GM21367 (cell line): Measurements from ENCODE around the gene CAPS.
"Not testable (repeated sequence)": the region's sequence is repeated elsewhere in the genome, so short reads cannot be mapped to it uniquely, and the experiment has no call there.

ENCODE experiments used
- ATAC-seq: cut with Tn5 transposase; IDR thresholded peaks from one replicate; pipeline ENCODE4 v1.9.1; 2021; ENCODE audit not compliant: unreplicated experiment

The CAPS gene

DNA sequence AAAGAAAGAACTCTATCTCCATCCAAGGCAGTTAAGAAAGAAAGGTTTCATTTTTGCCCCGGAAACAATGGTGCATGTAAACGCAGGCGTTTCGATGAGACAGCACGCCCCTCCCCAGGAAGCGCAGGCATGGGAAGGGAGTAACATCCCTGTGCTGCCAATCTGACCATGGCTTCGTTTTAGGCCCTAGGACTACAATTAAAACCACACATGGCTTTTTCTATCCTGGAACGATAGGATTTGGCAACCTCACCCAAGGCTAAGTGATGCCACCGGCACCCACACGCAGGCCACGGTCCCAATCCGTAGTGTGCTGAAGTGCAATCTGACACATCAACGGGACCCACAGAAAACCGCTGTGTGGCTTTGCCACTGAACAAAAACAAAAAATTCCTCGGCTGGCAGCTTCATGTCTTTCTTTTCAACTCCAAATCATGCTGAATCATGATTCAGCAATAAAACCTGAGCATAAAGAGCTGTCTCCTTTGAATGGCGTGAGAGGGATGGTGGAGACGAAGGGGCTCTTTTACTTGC is 39.7 kb downstream of the CAPS start:
- no peak for ATAC-seq

DNA sequence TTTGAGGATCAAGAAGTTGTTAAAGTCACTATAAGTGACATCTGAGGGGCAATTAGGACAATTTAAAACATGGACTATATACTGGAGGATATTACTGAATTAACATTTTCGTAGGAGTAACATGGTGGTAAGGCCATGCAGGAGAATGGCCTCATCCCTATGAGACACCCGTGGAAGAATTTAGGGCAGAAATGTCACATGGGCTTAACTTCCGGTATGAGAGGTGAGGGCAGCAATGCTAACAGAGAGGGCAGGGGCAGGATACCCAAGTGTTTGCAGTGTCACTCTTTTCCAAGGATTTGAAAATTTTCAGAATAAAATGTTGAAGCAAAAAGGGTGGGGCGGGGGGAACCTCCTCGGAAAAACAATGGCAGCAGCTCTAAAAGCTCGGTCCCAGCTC is 40.2 kb downstream of the CAPS start:
- ATAC-seq: no peak

GRCh38 chr19:5955636-5955935 is 41.5 kb downstream of the CAPS start:
- ATAC-seq: no peak

- no peak for ATAC-seq
Measured at GRCh38 chr19:5956323-5956722, 42.3 kb downstream of the CAPS start.

DNA sequence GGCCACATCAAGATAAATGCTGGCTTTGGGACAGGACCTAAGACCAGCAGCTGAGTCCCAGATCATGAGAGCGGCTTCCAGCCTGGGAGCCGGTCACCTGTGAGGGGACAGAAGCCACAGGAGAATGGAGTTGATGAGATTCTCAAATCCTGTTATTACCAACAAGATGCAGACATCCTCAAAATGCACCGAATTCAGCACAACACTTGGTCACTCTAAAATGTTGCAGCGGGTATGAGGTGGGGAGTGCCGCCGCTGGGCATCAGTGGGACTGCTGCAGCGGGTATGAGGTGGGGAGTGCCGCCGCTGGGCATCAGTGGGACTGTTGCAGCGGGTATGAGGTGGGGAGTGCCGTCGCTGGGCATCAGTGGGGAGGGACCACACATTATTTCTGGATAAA is 42.7 kb downstream of the CAPS start:
- no peak for ATAC-seq

DNA sequence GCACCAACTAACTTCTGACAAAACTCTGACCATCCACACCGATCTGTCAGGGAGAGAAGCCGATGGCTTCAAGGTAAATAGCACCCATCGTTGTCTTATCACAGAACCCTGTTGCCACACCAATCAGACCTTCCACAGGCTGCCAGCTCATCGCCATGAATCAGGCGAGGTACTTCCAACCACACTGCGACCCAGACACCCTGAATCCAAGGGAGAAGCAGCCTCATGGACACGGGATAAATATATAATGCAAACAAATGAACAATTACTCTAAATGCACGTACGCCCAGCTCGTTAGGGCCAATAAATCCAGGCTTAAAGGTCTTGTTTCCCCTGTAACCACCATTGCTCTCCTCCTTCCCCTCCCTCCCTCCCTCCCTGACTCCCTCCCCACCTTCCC is 43.1 kb downstream of the CAPS start:
- no peak for ATAC-seq

DNA sequence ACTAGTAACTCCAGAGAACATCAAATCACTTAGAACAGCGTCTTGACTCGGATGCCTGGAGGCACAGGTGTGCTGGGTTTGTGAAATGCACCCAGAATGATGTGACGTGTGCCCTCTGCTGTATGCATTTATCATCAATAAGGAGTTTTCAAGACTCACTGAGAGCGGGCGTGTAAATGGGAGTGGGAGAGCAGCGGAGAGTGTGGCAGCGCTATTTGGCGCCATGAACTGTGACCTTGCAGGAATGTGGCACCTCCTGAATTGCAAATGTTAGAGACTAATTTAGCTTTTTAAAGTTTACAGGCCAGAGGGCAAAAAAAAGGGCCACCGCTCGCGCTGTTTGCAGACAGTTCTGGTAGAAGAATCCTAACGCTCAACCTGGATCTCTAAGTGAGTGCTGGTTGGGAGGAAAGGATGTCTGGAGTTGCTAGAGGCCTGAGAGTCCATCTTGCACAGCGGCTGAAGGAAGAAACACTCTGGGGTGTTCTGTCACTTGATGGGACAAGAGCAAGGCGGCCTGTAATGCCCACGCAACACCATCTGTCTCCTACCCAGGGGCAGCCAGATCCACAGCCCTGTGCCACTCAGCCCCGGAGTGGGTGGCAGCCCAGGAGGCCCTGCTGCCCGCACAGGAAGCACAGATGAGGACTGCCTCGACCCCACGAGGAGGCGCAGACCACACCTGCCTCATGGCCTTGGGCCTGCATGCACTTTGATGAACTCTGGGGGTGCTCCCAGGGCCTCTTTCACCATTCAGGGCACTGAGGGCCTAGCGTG is 44.2 kb downstream of the CAPS start:
- ATAC-seq: no peak

DNA sequence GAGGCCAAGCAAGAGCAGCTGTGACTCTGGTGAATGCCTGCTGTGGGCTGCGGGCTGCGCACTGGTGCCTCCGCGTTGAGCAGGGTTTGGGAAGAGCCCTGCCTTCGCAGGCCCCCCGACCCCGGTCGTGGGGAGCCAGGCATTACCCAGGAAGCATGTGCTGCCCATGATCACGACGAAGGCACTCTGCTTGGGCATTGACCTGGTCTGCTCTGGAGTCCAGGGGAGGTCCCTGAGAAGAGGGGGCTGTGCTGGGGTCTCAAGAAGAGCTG is 44.7 kb downstream of the CAPS start:
- no peak for ATAC-seq

- no peak for ATAC-seq
Measured at GRCh38 chr19:5959260-5960004, 45.4 kb downstream of the CAPS start.

- ATAC-seq: no peak
Measured at GRCh38 chr19:5960005-5961001, 46.2 kb downstream of the CAPS start.

- not testable (repeated sequence) for ATAC-seq
Measured at GRCh38 chr19:5961641-5961968, 47.6 kb downstream of the CAPS start.

DNA sequence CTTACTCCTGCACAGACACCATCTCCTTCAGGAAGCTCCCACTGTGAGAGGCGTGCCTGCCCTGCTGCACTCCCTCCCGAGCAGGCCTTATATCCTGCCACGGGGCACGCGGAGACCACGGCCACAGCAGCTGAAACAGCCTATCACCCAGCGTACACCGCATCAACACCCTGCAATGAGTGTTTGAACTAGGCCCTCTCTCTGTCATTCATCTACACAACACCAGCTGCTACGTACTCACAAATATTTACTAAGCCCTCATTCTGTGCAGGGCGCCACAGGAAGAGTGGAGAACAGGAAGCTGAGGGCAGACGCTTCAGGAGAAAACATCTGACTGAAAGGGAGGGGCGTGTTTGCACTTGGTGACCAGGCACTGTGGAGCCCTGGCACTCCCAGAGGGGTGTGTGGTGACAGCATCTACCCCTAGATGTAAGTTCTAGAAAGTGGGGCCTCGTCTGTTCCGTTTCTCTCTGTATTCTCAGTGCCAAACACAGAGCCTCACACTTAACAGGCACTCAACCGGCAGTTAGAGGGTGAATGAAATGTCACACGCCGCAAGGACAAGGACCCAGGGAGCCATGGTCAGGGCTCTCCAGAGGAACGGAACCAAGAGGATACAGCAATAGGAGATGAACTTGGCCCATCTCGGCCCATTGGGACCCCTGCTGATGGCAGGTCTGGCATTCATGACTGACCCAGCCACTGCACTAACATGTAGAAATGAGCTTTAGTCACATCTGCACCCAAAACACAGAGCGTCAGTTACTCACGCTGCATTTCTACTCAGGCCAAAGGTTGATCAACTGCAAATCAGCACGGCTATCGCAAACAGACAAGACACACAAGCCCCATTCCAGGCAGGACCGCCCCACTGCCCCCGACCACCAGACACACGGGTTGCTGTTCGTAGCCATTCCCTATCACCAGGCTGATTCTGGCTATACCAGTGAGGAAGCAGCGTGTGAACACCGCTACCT is 48.2 kb downstream of the CAPS start:
- no peak for ATAC-seq

DNA sequence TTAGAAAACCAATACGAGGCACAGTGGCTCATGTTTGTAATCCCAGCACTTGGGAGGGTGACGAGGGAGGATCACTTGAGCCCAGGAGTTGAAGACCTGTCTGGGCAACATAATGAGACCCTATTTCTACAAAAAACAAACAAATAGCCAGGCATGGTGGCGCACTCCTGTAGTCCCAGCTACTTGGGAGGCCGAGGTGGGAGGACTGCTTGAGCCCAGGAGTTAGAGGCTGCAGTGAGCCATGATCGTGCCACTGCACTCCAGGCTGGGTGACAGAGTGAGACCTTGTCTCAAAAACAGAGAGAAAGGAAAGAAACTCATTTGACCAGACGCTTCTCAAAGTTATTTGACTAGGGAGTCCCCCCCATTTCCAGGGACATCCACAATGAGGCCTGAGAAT is 49.2 kb downstream of the CAPS start:
- ATAC-seq: not testable (repeated sequence)

DNA sequence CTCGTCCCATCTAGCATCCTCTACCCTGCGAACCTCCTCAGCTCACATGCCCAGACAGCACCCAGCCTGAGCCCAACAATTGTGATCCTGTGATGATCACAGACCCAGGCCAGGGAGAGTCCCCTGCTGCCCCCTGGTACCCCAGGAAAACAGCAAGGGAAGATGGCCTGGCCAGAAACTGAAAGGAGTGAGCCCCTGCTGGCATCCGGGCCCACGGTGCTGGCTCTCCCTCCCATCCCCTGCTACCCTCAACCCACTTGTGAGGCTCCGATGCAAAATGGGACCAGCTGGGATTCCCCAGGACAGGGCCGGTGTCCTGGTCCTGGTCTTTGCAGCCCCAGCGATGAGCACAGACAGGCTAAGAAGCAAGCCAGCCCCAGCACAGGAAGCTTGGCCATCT is 49.8 kb downstream of the CAPS start:
- no peak for ATAC-seq

GRCh38 chr19:5964816-5965565 is 50.9 kb downstream of the CAPS start:
- no peak for ATAC-seq
